Activated CD4-positive, alpha-beta T cell treated with anti-CD3 and anti-CD28 coated beads, Interleukin-2, amount 50 U/mL, for 48 hours (primary cell): ENCODE data around the gene OR5M11.
"Not testable (repeated sequence)": the region's sequence is repeated elsewhere in the genome, so short reads cannot be mapped to it uniquely, and the experiment has no call there.

Experiments used
- DNase-seq, 2 experiments: peaks; one replicate each; pipeline ENCODE4 v3.0.0-alpha.2; 2020

OR5M11 gene

GRCh38 chr11:56543157-56543556 is at the start of gene OR5M11:
Gene OR5M11 (minus strand): TSS chr11:56543257. CDS start chr11:56543257, 0 bp downstream.
- DNase-seq = no peak

GRCh38 chr11:56592088-56592717 is 49.1 kb upstream of the OR5M11 start:
- DNase-seq = not testable (repeated sequence)

- DNase-seq = no peak
Measured at GRCh38 chr11:56577621-56578020, 34.6 kb upstream of the OR5M11 start, which contains the start of gene OR5M10. Gene OR5M10 (minus strand): TSS chr11:56577721. CDS start chr11:56577721, 0 bp downstream.

- no peak for DNase-seq
Measured at GRCh38 chr11:56558574-56558973, 15.5 kb upstream of the OR5M11 start.

- DNase-seq = not testable (repeated sequence)
Measured at GRCh38 chr11:56554691-56555090, 11.6 kb upstream of the OR5M11 start.

GRCh38 chr11:56545531-56545930 is 2.5 kb upstream of the OR5M11 start:
- DNase-seq = no peak

- DNase-seq = no peak
Measured at GRCh38 chr11:56543739-56544138, 682 bp upstream of the OR5M11 start.

GRCh38 chr11:56533054-56533740 is 9.9 kb downstream of the OR5M11 start:
- DNase-seq = no peak

GRCh38 chr11:56531856-56532255 is 11.2 kb downstream of the OR5M11 start:
- no peak for DNase-seq

GRCh38 chr11:56522008-56522407 is 21.0 kb downstream of the OR5M11 start:
- DNase-seq = no peak

GRCh38 chr11:56513280-56513679 is 29.8 kb downstream of the OR5M11 start:
- DNase-seq = no peak

GRCh38 chr11:56509439-56509838 is 33.6 kb downstream of the OR5M11 start:
- no peak for DNase-seq

- DNase-seq = no peak
Measured at GRCh38 chr11:56497010-56497409, 46.0 kb downstream of the OR5M11 start.

GRCh38 chr11:56495117-56495516 is 47.9 kb downstream of the OR5M11 start:
- no peak for DNase-seq
